ENCODE results near the gene C11orf91. TPM values are rescaled to one million over a fixed set of nuclear protein-coding genes. Genes with fewer than 3 reads are reported as not detected.

Gene C11orf91
- total and polyA plus RNA-seq, 2 of the 4 experiments (the other 2 are of a cell fraction), result 0.10 TPM; not detected in 1

GRCh38 chr11:33723238-33723881, 22.7 kb upstream of the C11orf91 start:
- DNase-seq, result peak; percentile 96
- Histone ChIP-seq H3K9ac (ENCODE audit: low read depth, low read length) (no peak overlapping the region), H3K18ac (ENCODE audit: low read depth, low read length) (peak overlapping the region; percentile 3), H4K5ac (ENCODE audit: low read depth, low read length) (peak overlapping the region; percentile 11), H3K27ac (ENCODE audit: insufficient read depth, low read length) (peak overlapping the region; percentile 82), H3K56ac (ENCODE audit: extremely low read depth, insufficient read depth, low read length) (peak overlapping the region; percentile 27; the same call in 1 of the 2 replicates), H2BK120ac (ENCODE audit: low read depth, low read length) (peak overlapping the region; percentile 83), H2AK9ac (replicated peaks; ENCODE audit: low read depth, low read length, poor library complexity) (no peak overlapping the region), H2BK15ac (ENCODE audit: low read depth, low read length) (peak overlapping the region; percentile 91; the same call in 2 of the 3 replicates), H3K4me2 (ENCODE audit: low read depth, low read length) (0 out of 2 replicates have a peak overlapping the region, but pooled peaks have one; percentile 11), H2BK20ac (ENCODE audit: low read depth, low read length) (peak overlapping the region; percentile 92; the same call in 1 of the 2 replicates), H3K27me3 (ENCODE audit: control insufficient read depth, insufficient read depth, low read length) (no peaks in the 10 kb centered on the region), H3K36me3 (ENCODE audit: control insufficient read depth, insufficient read depth, low read length) (peaks cover 32% of the 10 kb centered on the region), H3K9me1 (ENCODE audit: insufficient read depth, low read length) (peaks cover 38% of the 10 kb centered on the region), H3K14ac (replicated peaks; ENCODE audit: low read depth, low read length) (peak overlapping the region; percentile 86), H2AFZ (replicated peaks; ENCODE audit: low read length, poor library complexity) (no peak overlapping the region), H3K4me3 (ENCODE audit: insufficient read depth, low read depth, low read length) (no peak overlapping the region), H3K79me1 (ENCODE audit: low read depth in 1 of 2, low read length in 2 of 2) (peaks cover 24 to 69% of the 10 kb centered on the region in 2 experiments; a peak in 3 of 4 replicates), H3K23ac (ENCODE audit: low read depth, low read length) (peak overlapping the region; percentile 89), H2BK5ac (ENCODE audit: low read depth, low read length, poor library complexity, severe bottlenecking) (peak overlapping the region; percentile 74), H2AK5ac (ENCODE audit: low read depth, low read length) (peak overlapping the region; percentile 98; the same call in 1 of the 2 replicates), H4K91ac (ENCODE audit: insufficient read depth, low read depth, low read length) (peak overlapping the region; percentile 86), H3K4ac (ENCODE audit: low read depth, low read length) (peak overlapping the region; percentile 84), H3K4me1 (ENCODE audit: control insufficient read depth, insufficient read depth, low read length) (peaks cover 36% of the 10 kb centered on the region), H4K20me1 (ENCODE audit: insufficient read depth, low read length) (peaks cover 58% of the 10 kb centered on the region), H4K8ac (ENCODE audit: low read depth in 2 of 2, low read length in 2 of 2) (peak overlapping the region; percentile 30 to 51; a peak in 3 of 4 replicates), H3K9me3 (ENCODE audit: control insufficient read depth, insufficient read depth, low read length) (no peaks in the 10 kb centered on the region)
- CTCF ChIA-PET, result interaction anchor here (0.7 kb wide), 1 partner anchor 13 kb away, joined by 3 read pairs; no protein-coding TSS in a partner anchor
- no TSS peak for BruUV-seq (replicated peaks)
- dilution Hi-C loops (cut with HindIII; ENCODE audit: low sequenced_read_pairs, unreplicated experiment) (no loop called here), intact Hi-C loops (cut with micrococcal nuclease) (no loop called here), in situ Hi-C loops (cut with MboI; ENCODE audit: low sequenced_read_pairs) (no loop called here)
- POLR2A ChIA-PET (ENCODE audit: unreplicated experiment), result no interaction called here
- no CpG with 5 or more reads among the region's 6 CpGs for WGBS, 2 experiments (ENCODE audit: extremely low coverage in 2 of 2, insufficient read length in 1 of 2)
- ATAC-seq (ENCODE audit: low read depth), result peak; percentile 49
- TF ChIP-seq RAD21 (IDR thresholded peaks at IDR 0.05; ENCODE audit: low read length), result no peak
- no peak for TF ChIP-seq CTCF (conservative IDR thresholded peaks at IDR 0.05; ENCODE audit: low read depth, low read length)
- 0 out of 2 replicates have a peak, but pooled peaks have one; percentile 34 for TF ChIP-seq CHD1 (IDR thresholded peaks at IDR 0.05; ENCODE audit: low read depth, low read length)
- peak; percentile 89 for TF ChIP-seq MAFK (IDR thresholded peaks at IDR 0.05; ENCODE audit: low read depth, low read length)
- no peak for TF ChIP-seq USF2 (IDR thresholded peaks at IDR 0.05; ENCODE audit: low read depth, low read length)
- TF ChIP-seq ELK1 (IDR thresholded peaks at IDR 0.05; ENCODE audit: borderline replicate concordance, low read depth, low read length), result no peak
- TF ChIP-seq CEBPB (IDR thresholded peaks at IDR 0.05; ENCODE audit: low read depth, low read length), result no peak
- no peak for TF ChIP-seq MXI1 (IDR thresholded peaks at IDR 0.05; ENCODE audit: borderline replicate concordance, low read depth, low read length)
- TF ChIP-seq SMC3 (IDR thresholded peaks at IDR 0.05; ENCODE audit: low read depth, low read length), result no peak
- peak; percentile 10; the same call in 1 of the 2 replicates for TF ChIP-seq POLR2A (IDR thresholded peaks at IDR 0.05; ENCODE audit: low read depth, low read length)
- no peak for TF ChIP-seq RFX5 (IDR thresholded peaks at IDR 0.05; ENCODE audit: low read depth, low read length)
- TF ChIP-seq RCOR1 (IDR thresholded peaks at IDR 0.05; ENCODE audit: insufficient replicate concordance, low read length), result no peak
- no peak; the same call in 1 of the 2 replicates for TF ChIP-seq BHLHE40 (IDR thresholded peaks at IDR 0.05; ENCODE audit: low read depth, low read length)
- peak; percentile 51; the same call in 1 of the 2 replicates for TF ChIP-seq FOS (IDR thresholded peaks at IDR 0.05; ENCODE audit: low read depth, low read length)

Measured in IMR-90 (cell line).